Measurements from ENCODE around the gene KCNAB1.

Gene KCNAB1

GRCh38 chr3:156102267-156102931 is 18.0 kb upstream of the KCNAB1 start:
- no peak for TF ChIP-seq CTCF (IDR thresholded peaks at IDR 0.05; ENCODE audit: borderline replicate concordance, insufficient read depth, low read depth, low read length)
- no peak overlapping the region for H3K4me3 ChIP-seq (ENCODE audit: low read depth, low read length)

- no peak overlapping the region for H3K4me3 ChIP-seq (ENCODE audit: low read depth, low read length)
- no peak for TF ChIP-seq CTCF (IDR thresholded peaks at IDR 0.05; ENCODE audit: borderline replicate concordance, insufficient read depth, low read depth, low read length)
Measured at GRCh38 chr3:156106721-156107373, 13.5 kb upstream of the KCNAB1 start.

- H3K4me3 ChIP-seq (ENCODE audit: low read depth, low read length): no peak overlapping the region
- no peak for TF ChIP-seq CTCF (IDR thresholded peaks at IDR 0.05; ENCODE audit: borderline replicate concordance, insufficient read depth, low read depth, low read length)
Measured at GRCh38 chr3:156107504-156107903, 12.9 kb upstream of the KCNAB1 start.

- no peak for TF ChIP-seq CTCF (IDR thresholded peaks at IDR 0.05; ENCODE audit: borderline replicate concordance, insufficient read depth, low read depth, low read length)
- no peak overlapping the region for H3K4me3 ChIP-seq (ENCODE audit: low read depth, low read length)
Measured at GRCh38 chr3:156108616-156109015, 11.8 kb upstream of the KCNAB1 start.

GRCh38 chr3:156109989-156110388 is 10.4 kb upstream of the KCNAB1 start:
- no peak for TF ChIP-seq CTCF (IDR thresholded peaks at IDR 0.05; ENCODE audit: borderline replicate concordance, insufficient read depth, low read depth, low read length)
- H3K4me3 ChIP-seq (ENCODE audit: low read depth, low read length): no peak overlapping the region

- no peak for TF ChIP-seq CTCF (IDR thresholded peaks at IDR 0.05; ENCODE audit: borderline replicate concordance, insufficient read depth, low read depth, low read length)
- no peak overlapping the region for H3K4me3 ChIP-seq (ENCODE audit: low read depth, low read length)
Measured at GRCh38 chr3:156126467-156126866, 6.1 kb downstream of the KCNAB1 start.

- no peak for TF ChIP-seq CTCF (IDR thresholded peaks at IDR 0.05; ENCODE audit: borderline replicate concordance, insufficient read depth, low read depth, low read length)
- no peak overlapping the region for H3K4me3 ChIP-seq (ENCODE audit: low read depth, low read length)
Measured at GRCh38 chr3:156131241-156131640, 10.9 kb downstream of the KCNAB1 start.

All from GM12875 (cell line).